NOMO-1 treated with DMSO at 0.1 percent for 48 hours (cell line): ENCODE data around the gene SULT1C3.

Experiments used
- DNase-seq: peaks from one replicate; lab custom pipeline; 2025; ENCODE audit not compliant: unreplicated experiment; lab: John Stamatoyannopoulos, UW

The SULT1C3 gene

DNA sequence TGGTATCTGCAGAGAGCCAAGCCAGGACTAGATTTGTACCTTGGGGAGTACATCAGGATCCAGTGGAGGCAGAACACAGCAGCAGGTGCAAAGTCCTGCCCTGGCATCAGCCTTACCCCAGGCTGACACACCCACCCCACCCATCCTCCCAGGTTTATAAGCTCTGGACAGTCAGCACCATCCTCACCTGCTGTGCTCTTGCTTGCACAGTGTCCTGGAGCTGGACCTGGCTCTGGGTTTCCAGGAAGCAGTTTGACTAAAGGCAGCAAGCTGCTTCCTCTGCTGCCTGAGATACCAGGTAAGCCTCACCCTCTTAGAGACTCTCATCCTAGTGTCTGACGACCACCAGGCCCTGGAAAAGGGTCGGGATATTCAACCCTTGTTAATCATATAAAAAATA lies at the start of gene SULT1C3:
TSS of gene SULT1C3 (plus strand) at position 183 of the 400 bp plus-strand sequence. CDS start 7,227 bp downstream, outside the sequence.
- DNase-seq = no peak

- no peak for DNase-seq
These were observed 46.5 kb upstream of the SULT1C3 start for GRCh38 chr2:108193251-108193650.

DNA sequence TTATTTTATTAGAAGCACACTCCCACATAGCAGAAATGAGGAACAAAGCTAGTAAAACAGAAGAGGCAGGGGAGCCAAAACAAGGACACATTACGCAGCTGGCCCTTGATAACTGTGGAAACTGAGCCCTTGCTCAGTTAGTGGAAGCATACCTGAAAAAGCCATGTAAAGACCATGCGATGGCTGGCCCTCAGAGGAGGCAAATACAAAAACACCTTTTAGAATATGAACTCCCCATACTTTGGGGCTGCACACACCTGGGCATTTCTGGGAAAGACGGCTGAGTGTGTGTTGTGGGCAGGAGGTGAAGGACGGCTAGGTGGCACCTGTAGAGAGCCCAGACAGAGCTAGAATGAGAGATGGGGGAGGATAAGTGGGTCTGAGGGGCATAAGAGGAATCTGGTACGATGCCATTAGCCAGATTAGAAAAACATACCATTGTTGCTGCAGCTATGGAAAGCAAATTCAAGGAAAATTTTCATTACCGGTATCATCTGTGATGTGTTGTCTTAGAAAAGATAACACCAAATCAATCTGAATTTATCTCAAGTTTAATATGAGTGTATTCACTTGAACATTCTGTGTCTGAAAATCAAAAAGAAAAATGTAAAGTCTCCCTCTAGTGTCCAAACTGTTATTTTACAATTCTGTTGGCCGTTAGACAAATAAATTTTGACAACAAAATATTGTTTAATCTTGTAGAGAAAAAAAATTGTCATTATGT lies 45.2 kb upstream of the SULT1C3 start:
- no peak for DNase-seq

- no peak for DNase-seq
These were observed 44.7 kb upstream of the SULT1C3 start for GRCh38 chr2:108195133-108195439.

DNA sequence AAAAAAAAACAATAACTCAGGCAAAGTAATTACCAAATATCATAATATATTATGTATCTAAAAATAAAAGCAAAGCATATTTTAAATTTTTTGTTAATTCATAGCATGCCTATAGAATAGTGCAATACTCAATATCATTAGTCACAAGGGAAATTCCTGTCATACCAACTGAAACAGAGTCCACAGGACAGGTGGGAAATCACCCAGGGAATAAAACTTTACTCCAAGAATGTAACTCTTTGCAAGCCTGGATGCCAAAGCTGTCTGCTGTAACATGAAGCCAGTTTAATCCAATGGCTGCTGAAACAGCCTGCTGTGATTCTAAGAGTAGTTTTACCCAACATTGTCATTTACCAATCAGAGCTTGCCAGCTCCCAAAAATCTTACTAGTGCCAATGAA lies 40.0 kb upstream of the SULT1C3 start:
- no peak for DNase-seq

DNA sequence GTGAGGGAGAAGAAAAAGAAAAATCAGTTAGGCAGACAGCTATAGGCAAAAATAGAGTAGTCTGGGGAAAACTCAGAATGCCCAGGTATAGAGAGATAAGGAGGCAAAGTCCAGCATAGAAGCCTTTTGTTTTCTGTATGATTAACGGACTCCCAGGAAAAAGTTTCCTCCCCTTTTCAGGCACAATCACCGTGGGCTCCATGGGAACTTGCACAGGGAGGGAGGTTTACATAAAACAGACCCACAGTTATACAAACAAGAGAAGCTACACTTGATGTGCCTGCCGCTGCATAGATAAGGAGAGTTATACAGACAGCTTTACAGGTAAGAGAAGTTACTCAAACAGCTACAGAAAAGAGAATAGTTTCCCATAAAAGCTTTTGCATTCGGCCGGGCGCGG lies 39.2 kb upstream of the SULT1C3 start:
- DNase-seq = no peak

DNA sequence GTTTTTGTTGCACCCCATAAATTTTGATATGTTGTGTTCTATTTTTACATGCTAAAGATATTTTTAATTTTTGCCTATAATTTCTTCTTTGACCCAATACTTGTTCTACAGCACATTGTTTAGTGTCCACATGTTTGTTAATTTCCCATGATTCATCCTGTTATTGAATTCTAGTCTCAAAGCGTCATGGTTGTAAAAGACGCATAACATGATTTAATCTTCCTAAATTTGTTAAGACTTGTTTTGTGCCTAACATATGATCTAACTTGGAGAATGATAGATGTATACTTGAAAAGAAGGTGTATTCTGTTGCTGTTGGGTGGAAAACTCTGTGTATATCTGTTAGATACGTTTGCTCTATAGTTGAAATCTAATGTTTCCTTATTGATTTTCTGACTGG lies 27.1 kb upstream of the SULT1C3 start:
- no peak for DNase-seq

GRCh38 chr2:108215794-108216211 lies 24.0 kb upstream of the SULT1C3 start:
- peak; percentile 20 for DNase-seq

- no peak for DNase-seq
These were observed 22.6 kb upstream of the SULT1C3 start for GRCh38 chr2:108217211-108217610.

GRCh38 chr2:108219688-108220087 lies 20.1 kb upstream of the SULT1C3 start:
- DNase-seq = no peak

- DNase-seq = no peak
These were observed 19.6 kb upstream of the SULT1C3 start for GRCh38 chr2:108220191-108220590.

DNA sequence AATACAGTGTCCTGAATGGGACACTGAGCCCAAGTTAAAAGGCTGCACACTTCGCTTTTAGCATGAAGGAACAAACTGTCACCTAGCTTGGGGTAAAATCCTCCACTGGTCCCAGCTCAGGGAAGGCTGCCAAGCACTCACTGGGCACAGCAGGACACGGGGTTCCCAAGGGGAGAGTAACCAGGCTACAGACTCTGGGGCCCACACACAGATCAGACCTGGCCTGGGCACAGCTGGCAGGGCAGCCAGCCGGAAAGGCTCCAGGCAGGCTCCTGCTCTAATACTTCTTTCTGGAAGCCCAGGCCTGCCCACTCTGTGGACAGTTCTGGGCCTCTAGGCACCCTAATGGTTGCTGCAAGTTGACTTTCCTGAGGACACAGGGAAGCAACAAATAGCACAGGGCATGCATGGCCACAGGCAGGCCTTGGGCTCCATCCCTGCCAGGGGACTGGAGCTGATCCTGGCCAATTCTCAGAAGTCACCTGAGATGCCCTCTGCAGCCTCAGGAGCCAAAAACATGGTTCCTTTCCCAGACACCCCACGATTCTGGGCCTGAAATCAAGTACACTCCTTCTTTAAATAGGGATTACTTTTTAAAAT lies 18.7 kb upstream of the SULT1C3 start:
- DNase-seq = no peak

DNA sequence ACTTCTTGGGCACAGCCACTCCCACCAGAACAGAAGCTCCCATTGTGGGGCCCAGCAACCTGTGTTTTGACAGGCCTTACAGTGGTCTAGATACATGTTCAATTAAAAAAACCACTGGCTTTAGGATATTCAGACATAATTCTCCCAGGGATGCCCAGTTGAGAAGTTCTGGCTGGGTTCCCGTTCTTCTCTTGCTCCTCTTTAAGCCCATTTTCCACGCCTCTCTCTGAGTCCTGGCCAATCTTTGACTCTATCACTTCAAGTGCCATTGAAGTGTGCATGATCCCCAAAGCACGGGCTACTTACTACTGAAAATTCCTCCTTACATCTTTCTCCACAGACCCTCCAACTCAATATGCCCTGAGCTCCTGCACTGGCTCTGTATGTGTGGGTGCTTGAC lies 17.5 kb upstream of the SULT1C3 start:
- DNase-seq = no peak

DNA sequence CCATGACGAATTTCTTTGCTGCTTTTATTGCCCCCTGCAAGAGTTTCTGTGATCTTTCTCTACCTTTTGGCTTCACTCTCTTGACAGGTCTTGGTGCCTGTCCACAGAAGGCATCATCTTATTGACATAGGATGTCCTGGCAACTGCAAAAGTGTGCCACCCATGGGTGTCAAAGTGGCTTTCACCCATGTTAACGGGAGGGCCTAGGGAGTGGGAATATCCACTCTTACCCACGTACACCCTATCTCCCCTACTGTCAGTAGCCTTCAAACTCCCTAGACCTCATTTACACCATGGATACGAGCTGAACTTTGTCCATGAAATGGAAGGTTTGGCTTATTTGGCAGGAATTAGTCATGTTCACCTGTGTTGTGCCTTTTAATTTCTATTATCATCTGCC lies 16.2 kb upstream of the SULT1C3 start:
- DNase-seq = no peak

GRCh38 chr2:108224022-108224421 lies 15.7 kb upstream of the SULT1C3 start:
- no peak for DNase-seq

- no peak for DNase-seq
These were observed 13.2 kb upstream of the SULT1C3 start for GRCh38 chr2:108226564-108226963.

GRCh38 chr2:108228006-108228405 lies 11.8 kb upstream of the SULT1C3 start:
- DNase-seq = no peak

- no peak for DNase-seq
These were observed 11.2 kb upstream of the SULT1C3 start for GRCh38 chr2:108228537-108228936.

GRCh38 chr2:108229875-108230274 lies 9.9 kb upstream of the SULT1C3 start:
- DNase-seq = no peak

DNA sequence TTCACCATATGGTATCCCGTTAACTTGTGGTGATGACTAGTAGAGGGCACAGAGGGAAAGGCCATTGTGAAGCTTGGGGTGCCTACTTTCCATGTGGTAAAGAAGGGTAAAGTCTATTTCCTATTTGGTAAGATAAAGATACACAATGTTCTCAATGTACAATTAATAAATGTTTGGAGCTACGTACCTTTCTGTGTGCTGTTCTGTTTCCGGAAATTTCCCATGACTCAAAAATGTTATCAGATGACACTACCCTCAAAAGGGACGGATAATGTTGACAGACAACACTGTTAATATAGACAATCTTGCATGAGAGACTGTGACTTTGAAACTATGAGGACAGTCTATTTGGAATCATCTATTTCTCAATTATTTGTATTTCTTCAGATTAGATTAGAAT lies 4.2 kb upstream of the SULT1C3 start:
- DNase-seq = no peak

DNA sequence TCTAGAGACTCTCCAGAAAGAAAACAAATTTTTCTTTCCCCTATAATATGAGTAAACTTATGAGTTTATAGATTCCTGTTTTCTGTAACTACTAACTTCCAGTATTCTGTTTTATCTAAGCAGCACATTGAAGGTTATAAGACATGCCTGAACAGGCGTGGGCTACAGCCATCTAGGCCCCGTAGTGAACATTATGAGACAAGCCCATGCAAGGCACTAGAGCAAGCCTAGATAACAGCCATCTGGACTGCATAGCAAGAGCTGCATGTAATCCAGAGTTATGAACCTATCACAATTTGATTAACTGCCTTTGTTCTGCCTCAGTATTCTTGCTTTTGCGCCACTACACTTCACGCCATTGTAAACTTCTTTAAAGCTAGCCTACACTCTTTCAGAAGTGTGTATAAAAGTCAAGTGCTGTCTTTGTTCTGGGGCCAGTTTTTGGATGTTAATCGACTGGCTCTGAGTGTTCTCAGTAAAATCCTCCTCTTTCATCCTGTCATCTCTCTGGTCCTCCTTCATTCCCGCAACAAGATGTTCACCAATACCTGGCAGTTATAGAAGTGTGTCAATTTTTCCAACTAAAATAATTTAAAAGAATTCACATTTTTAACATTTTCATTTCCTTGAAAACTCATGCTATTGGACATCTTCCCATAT lies 3.0 kb upstream of the SULT1C3 start:
- DNase-seq = no peak

DNA sequence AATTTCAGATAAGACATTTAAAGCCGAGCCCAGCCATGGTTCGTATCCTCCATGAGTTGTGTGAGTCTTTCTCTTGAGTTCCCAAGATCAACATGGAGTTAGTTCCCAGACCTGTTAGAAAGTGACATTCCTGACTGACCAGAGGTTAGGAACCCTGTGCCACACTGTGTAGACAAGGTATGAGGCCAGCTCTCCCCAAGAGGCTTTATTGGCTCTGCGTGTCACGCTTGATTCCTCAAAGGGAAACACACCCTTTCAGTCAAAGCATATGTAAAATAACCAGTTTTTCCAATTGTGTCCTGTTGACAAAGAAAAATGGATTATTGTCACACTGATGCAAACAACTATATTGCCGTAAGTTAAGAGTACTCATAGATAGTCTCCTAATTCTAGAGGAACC lies 1.2 kb downstream of the SULT1C3 start:
- no peak for DNase-seq

DNA sequence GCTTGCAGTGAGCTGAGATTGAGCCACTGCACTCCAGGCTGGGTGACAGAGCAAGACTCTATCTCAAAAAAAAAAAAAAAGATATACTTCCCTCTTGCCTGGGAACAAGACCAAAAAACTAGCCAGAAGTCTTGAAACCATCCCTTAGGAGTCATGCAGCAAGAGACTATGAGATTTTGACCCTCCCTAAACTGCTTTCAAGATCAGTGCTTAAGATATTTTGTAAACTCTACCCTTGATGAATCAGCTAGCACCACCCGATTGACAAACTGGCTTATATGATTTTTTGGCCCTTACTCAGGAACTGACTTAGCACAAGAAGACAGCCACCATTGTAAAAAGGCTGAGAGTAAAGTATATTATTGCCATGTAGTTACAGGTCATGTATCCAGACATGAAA lies 3.8 kb downstream of the SULT1C3 start:
- DNase-seq = no peak
